Large intestine (tissue), 3 donors: Measurements from ENCODE around the gene GRIK3. TPM values are rescaled to one million over a fixed set of nuclear protein-coding genes. Genes with fewer than 3 reads are reported as not detected.

Experiments
- DNase-seq, 2 donors: peaks; one replicate each; pipeline versions ENCODE4 v3.0.0 to v3.0.0-alpha.2; 2013
- H3K27ac ChIP-seq: one replicate; pipeline ENCODE4 v1.5.1; 2013; ENCODE audit warnings: low read length
- H3K27me3 ChIP-seq: 2 replicates; pipeline ENCODE4 v1.6.1; 2013; ENCODE audit warnings: low read length; ENCODE audit not compliant: control insufficient read depth, insufficient read depth
- H3K36me3 ChIP-seq: 2 replicates; pipeline ENCODE4 v1.6.1; 2013; ENCODE audit warnings: low read length; ENCODE audit not compliant: control insufficient read depth, insufficient read depth
- H3K4me1 ChIP-seq: one replicate; pipeline ENCODE4 v1.6.1; 2013; ENCODE audit warnings: low read length; ENCODE audit not compliant: control insufficient read depth, insufficient read depth
- H3K4me3 ChIP-seq: one replicate; pipeline ENCODE4 v1.5.1; 2013; ENCODE audit warnings: low read length
- H3K9me3 ChIP-seq: one replicate; pipeline ENCODE4 v1.6.1; 2013; ENCODE audit warnings: mild to moderate bottlenecking, low read depth, low read length, moderate library complexity; ENCODE audit not compliant: control insufficient read depth
- WGBS: methylation state at CpG from one replicate; pipeline ENCODE4 v1.1.5; 2013; ENCODE audit warnings: low lambda C conversion rate; ENCODE audit not compliant: insufficient coverage; 5-methylcytosine and 5-hydroxymethylcytosine counted together
- polyA plus RNA-seq: library from polyadenylated mRNA; unstranded; fragments of 120-200 nt; gene quantifications from one replicate; pipeline ENCODE4 v1.2.1, GENCODE V29; 2013

The GRIK3 gene
- polyA plus RNA-seq, 1 donor = 4.5 TPM

DNA sequence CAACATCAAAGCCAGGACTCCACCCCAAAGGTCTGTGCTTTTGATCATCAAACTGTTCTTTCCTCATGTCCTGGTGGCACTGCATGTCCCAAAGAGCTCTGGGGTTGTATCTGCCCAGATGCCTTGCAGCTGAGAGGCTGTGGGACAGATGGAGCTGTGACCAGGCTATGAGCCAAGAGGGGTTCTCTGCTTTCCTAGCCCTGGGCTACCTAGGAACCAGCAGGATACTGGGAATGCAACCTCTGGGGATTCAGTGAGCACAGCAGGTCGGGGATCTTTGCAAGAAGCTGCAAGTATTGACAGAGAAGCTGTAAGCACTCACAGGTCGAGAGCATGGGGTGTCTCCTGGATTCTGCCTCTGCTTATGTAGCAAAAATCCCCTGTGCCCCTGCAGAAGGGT is 186.6 kb downstream of the GRIK3 start:
- H3K4me3 ChIP-seq = no peak overlapping the region
- no CpG with 5 or more reads among the region's 2 CpGs for WGBS
- H3K27me3 ChIP-seq = peaks cover 14% of the 10 kb centered on the region
- H3K9me3 ChIP-seq = no peaks in the 10 kb centered on the region
- no peak for DNase-seq
- H3K4me1 ChIP-seq = no peaks in the 10 kb centered on the region
- H3K27ac ChIP-seq = no peak overlapping the region
- no peaks in the 10 kb centered on the region for H3K36me3 ChIP-seq

DNA sequence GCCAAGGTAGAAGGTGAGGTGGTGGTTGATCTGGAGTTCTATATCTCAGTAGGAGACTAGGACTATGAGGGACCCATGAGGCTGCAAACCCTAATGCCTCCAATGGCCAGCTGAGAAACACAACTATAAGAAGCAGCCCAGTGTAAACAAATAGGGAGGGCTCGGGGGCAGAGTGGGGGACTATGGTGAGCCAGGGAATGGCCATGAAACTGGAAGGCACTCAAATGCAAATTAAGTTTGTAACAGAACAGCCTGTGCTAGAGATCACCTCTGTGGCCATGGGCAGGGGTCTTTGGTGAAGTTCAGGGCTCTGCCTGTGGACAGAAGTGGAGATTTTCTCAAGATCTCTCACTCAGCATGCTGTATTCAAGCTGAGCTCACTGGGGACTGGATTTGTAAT is 187.1 kb downstream of the GRIK3 start:
- Histone ChIP-seq H3K27ac (no peak overlapping the region), H3K4me1 (no peaks in the 10 kb centered on the region), H3K36me3 (no peaks in the 10 kb centered on the region), H3K9me3 (no peaks in the 10 kb centered on the region), H3K4me3 (no peak overlapping the region), H3K27me3 (peaks cover 14% of the 10 kb centered on the region)
- no peak for DNase-seq
- no CpG with 5 or more reads among the region's 1 CpG for WGBS

DNA sequence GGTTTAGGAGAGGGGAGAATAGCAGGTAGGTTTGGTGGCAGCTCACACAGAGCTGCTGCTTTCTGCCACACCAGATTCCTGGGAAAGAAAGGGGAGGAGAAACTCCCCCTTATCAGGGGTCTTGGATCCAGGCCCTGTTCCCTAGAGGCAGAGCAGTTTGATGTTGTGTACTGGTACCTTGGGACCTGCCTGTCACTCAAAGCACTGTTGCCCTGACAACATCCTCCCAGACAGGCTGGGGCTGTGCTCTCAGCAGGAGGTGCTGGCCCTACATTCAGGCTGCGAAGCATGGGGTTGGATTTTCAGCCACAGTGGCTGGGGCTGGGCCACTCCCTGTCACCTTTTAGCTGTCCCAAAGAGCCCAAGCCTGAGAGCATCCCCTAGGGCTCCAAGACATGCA is 188.0 kb downstream of the GRIK3 start:
- Histone ChIP-seq H3K27ac (no peak overlapping the region), H3K9me3 (no peaks in the 10 kb centered on the region), H3K4me1 (no peaks in the 10 kb centered on the region), H3K36me3 (no peaks in the 10 kb centered on the region), H3K27me3 (peaks cover 9% of the 10 kb centered on the region), H3K4me3 (no peak overlapping the region)
- no peak for DNase-seq
- WGBS = no CpG with 5 or more reads among the region's 1 CpG

DNA sequence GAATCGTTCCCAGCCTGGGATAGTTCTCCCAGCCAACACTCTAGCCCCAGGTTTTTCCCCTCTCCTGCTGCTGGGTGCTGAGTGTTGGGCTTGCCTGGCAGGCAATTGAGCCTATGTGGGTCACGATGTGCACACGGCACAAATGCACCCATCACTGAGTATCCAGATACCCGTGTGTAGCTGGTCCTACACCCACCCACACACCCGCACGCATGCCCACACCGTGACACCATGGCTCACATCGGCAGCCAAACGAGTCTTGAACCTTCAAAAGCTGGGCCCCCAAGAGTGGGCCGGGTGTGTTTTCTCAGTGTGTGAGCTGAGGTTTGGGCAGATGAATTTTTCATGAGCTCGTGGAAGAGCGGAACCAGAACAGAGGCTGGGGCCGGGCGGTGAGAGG is 188.5 kb downstream of the GRIK3 start:
- Histone ChIP-seq H3K27ac (no peak overlapping the region), H3K9me3 (no peaks in the 10 kb centered on the region), H3K27me3 (peaks cover 9% of the 10 kb centered on the region), H3K4me3 (no peak overlapping the region), H3K36me3 (no peaks in the 10 kb centered on the region), H3K4me1 (no peaks in the 10 kb centered on the region)
- no peak for DNase-seq
- no CpG with 5 or more reads among the region's 14 CpGs for WGBS

DNA sequence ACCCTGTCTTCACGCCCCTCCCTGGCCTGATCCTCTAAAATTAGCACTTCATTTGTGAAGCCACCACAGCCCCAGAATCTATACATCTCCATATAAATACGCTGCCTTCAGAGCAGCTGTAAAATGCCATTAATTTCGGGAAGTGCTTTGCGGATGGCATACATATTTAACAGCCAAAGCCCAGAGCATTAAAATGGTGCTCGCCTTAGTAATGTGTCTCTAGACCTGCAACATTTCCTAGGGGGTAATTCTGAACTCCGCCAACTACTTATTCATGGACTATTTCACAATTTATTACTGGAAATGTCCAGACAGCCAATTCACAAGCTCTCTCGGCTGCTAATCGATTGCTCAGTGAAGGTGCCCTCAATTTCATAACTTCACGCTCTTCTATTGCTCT is 189.4 kb downstream of the GRIK3 start:
- Histone ChIP-seq H3K27ac (no peak overlapping the region), H3K9me3 (no peaks in the 10 kb centered on the region), H3K4me1 (no peaks in the 10 kb centered on the region), H3K4me3 (no peak overlapping the region), H3K27me3 (peaks cover 9% of the 10 kb centered on the region), H3K36me3 (no peaks in the 10 kb centered on the region)
- no peak for DNase-seq
- no CpG with 5 or more reads among the region's 9 CpGs for WGBS

DNA sequence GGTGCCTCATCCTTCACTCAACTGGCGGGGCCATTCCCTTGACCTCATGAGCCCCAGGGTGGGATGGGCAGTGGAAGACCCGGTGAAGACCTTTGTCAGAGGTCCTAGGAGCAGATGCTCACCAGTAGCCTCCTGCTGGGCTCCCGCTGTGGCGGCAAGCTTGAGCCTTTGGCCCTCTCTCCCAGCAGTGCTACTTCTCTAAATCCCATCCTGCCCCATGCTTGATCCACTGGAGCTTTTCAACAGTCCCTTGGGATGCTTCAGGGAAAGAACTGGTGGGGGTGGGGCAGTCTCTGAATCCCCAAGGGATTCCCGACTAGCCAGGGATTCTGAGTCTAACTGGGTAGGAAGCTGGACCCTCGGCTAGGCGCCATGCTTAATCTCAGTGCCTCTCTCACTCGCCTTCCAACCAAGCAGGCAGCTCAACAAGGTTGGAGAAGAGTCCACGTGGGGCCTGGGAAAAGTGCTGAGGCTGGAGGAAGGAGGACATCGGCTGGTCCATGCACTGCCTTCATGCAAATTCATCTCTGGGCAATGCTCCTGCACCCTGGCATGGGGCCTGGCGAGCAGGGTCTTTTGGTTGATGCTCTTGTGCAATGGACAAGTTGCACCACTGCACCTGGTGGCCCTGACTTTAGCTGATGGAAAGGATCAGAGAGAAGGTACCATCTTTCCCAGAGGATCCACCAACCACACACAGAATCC is 190.3 kb downstream of the GRIK3 start:
- DNase-seq = no peak
- peaks cover 8% of the 10 kb centered on the region for H3K27me3 ChIP-seq
- no peaks in the 10 kb centered on the region for H3K9me3 ChIP-seq
- no peaks in the 10 kb centered on the region for H3K36me3 ChIP-seq
- no peaks in the 10 kb centered on the region for H3K4me1 ChIP-seq
- H3K27ac ChIP-seq = no peak overlapping the region
- no CpG with 5 or more reads among the region's 11 CpGs for WGBS
- no peak overlapping the region for H3K4me3 ChIP-seq

DNA sequence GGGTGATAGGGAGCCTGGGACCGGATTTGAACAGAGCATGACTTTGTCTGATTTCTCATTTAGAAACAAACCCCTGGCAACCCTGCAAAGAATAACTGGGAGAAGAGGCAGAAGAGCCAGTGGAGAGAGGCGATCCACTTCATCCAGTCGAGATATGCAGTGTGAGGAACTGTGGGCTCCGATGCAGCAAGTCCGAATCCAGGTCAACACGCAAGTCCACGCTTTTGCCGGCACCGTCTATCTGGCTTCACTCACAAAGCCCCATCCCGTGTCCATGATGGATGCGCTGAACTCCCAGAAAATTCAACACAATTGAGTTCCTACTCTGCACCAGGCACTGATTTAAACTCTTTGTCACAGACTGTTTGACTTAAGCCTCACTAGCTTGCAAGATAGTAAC is 191.3 kb downstream of the GRIK3 start:
- WGBS = no CpG with 5 or more reads among the region's 11 CpGs
- Histone ChIP-seq H3K4me3 (no peak overlapping the region), H3K9me3 (no peaks in the 10 kb centered on the region), H3K36me3 (no peaks in the 10 kb centered on the region), H3K4me1 (no peaks in the 10 kb centered on the region), H3K27ac (no peak overlapping the region), H3K27me3 (peaks cover 6% of the 10 kb centered on the region)
- no peak for DNase-seq

DNA sequence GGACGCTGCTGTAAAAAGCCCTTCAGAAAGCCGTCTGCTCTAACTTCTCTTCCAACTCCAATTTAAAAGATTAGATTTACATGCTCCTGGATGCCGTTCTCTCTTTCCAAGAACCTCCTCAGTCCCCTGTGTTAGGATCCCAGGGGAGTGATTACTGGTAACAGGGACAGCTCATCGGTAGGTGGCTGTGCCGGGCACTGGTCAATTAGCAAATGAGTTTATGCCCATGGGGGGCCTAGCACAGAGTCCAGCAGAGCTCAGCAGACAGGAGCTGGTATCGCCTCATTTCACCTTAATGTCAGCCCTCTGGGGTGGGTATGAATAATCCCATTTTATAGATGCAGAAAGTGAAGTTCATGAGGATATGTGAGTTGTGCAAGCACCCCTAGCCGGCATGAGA is 191.9 kb downstream of the GRIK3 start:
- no peak for DNase-seq
- peaks cover 3% of the 10 kb centered on the region for H3K27me3 ChIP-seq

DNA sequence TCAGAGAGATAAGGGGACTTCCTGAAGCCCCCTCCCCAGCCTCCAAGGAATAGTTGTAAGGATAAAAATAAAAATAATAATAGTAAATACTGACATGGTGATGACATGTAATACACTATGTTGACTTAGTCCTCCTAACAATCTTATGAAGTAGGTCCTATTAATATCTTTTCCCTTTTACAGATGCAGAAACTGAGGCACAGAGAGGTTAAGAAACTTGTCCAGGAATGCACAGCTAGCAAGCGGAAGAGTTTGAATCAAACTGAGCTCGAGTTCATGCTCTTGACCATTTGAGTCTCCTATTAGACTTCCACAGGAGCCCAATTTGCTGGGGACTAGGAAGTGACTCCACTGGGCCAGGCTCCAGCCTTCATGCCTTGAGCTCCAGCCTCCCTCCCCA is 194.8 kb downstream of the GRIK3 start:
- no peak overlapping the region for H3K4me3 ChIP-seq
- H3K4me1 ChIP-seq = no peaks in the 10 kb centered on the region
- WGBS = no CpG with 5 or more reads among the region's 2 CpGs
- H3K36me3 ChIP-seq = no peaks in the 10 kb centered on the region
- no peak for DNase-seq
- H3K9me3 ChIP-seq = no peaks in the 10 kb centered on the region
- H3K27ac ChIP-seq = no peak overlapping the region
- H3K27me3 ChIP-seq = no peaks in the 10 kb centered on the region

More for the DNA sequence above, 191.9 kb downstream of the GRIK3 start:
- H3K4me3 ChIP-seq = no peak overlapping the region
- no peaks in the 10 kb centered on the region for H3K9me3 ChIP-seq
- H3K27ac ChIP-seq = no peak overlapping the region
- WGBS = no CpG with 5 or more reads among the region's 7 CpGs
- H3K4me1 ChIP-seq = no peaks in the 10 kb centered on the region
- H3K36me3 ChIP-seq = no peaks in the 10 kb centered on the region

DNA sequence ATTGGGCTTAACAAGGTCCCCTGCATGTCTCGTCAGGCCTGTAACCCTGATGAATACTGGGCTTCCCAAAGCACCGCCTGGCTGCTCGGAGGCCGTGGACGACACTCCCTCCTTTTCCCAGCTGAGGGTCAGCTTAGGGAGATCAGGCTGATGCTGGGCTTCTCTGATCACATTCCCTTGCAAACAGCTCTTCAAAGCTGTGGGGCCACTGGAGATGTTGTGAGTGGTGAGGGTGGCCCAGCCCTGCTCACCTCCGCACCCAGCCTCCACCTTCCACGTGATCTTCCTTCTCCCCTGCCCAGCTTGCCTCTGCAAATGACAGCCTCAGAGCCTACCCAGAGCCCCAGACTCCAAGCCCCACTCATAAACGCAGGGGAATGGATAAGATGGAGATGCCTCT is 195.4 kb downstream of the GRIK3 start:
- no CpG with 5 or more reads among the region's 8 CpGs for WGBS
- Histone ChIP-seq H3K4me3 (no peak overlapping the region), H3K4me1 (no peaks in the 10 kb centered on the region), H3K9me3 (no peaks in the 10 kb centered on the region), H3K27me3 (no peaks in the 10 kb centered on the region), H3K36me3 (no peaks in the 10 kb centered on the region), H3K27ac (no peak overlapping the region)
- no peak for DNase-seq

DNA sequence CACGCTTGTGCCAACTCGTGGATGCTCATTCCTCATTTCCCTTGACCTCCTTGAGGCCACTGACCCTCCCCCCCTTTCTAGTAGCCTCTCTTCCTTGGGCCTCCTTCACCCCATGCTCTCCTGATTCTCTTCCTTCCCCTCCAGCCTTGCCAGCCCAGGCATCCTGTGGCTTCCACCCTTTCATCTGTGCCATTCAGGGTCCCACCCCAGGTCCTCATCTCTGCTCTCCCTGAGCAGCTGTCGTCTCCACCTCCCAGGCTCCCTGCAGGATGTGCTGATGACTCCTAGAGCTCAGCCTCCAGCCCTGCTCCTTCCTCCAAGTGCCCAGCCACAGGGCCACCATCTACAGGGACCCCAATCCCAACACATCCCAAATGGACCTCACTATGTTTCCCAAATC is 197.4 kb downstream of the GRIK3 start:
- Histone ChIP-seq H3K4me1 (no peaks in the 10 kb centered on the region), H3K27ac (no peak overlapping the region), H3K36me3 (no peaks in the 10 kb centered on the region), H3K27me3 (no peaks in the 10 kb centered on the region), H3K4me3 (no peak overlapping the region), H3K9me3 (no peaks in the 10 kb centered on the region)
- no peak for DNase-seq
- WGBS = no CpG with 5 or more reads among the region's 3 CpGs
